Endothelial cell of umbilical vein (primary cell): ENCODE measurements around the gene DCHS1.

Experiments used
- EZH2 ChIP-seq: IDR thresholded peaks from 2 replicates; pipeline ENCODE4 v1.6.1; 2012; ENCODE audit warnings: borderline replicate concordance, low read depth, mild to moderate bottlenecking, moderate library complexity, low read length, inconsistent platforms; ENCODE audit not compliant: severe bottlenecking
- GATA2 ChIP-seq: IDR thresholded peaks from 2 replicates; pipeline ENCODE4 v1.7.0; 2011; ENCODE audit warnings: low read depth, mild to moderate bottlenecking, moderate library complexity, mixed read lengths, low read length; ENCODE audit not compliant: insufficient read length, insufficient read depth
- JUN ChIP-seq: IDR thresholded peaks from 2 replicates; pipeline ENCODE4 v1.6.1; 2011; ENCODE audit warnings: borderline replicate concordance, low read depth; ENCODE audit not compliant: insufficient read length, insufficient read depth
- POLR2A ChIP-seq: IDR thresholded peaks from 2 replicates; pipeline ENCODE4 v1.6.1; 2012; ENCODE audit warnings: low read depth, mild to moderate bottlenecking, control low read depth, low read length
- POLR2AphosphoS5 ChIP-seq: IDR thresholded peaks from 2 replicates; pipeline ENCODE4 v1.6.1; 2012; ENCODE audit warnings: low read depth, mild to moderate bottlenecking, control low read depth, low read length, moderate library complexity; ENCODE audit not compliant: insufficient read depth
- TF ChIP-seq, protein P1 (sequence below), 2 donors: IDR thresholded peaks; 1 replicate in 1 of 2; 2 replicates in 1 of 2; pipeline ENCODE4 v1.5.1; 2011; ENCODE audit warnings: low read length in 2 of 2, mild to moderate bottlenecking in 2 of 2, moderate library complexity in 2 of 2, control low read depth in 1 of 2, inconsistent platforms in 1 of 2, low read depth in 1 of 2; ENCODE audit not compliant: insufficient read depth in 1 of 2; ENCODE audit errors: extremely low read depth in 1 of 2
- TF ChIP-seq, protein P2 (sequence below): IDR thresholded peaks from 2 replicates; pipeline ENCODE4 v1.6.1; 2011; ENCODE audit not compliant: insufficient read depth, insufficient read length

DNA sequence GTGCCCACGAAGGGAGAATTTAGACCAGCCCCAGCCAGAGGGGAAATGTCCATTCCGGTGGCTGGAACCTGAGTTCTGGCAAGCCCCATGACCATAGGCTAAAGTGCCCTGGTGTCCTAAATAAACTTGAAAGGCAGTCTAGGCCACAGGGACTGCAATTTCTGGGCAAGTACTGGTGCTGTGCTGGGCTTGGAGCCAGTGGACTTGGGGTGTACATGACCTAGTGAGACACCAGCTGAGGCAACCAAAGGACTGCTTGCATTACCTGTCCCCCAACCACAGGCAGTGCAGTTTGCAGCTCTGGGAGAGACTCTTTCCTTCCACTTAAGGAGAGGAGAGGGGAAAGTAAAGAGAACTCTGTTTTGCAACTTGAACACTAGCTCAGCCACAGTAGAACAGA is 75.9 kb downstream of the DCHS1 start:
- TF ChIP-seq, protein P1, sequence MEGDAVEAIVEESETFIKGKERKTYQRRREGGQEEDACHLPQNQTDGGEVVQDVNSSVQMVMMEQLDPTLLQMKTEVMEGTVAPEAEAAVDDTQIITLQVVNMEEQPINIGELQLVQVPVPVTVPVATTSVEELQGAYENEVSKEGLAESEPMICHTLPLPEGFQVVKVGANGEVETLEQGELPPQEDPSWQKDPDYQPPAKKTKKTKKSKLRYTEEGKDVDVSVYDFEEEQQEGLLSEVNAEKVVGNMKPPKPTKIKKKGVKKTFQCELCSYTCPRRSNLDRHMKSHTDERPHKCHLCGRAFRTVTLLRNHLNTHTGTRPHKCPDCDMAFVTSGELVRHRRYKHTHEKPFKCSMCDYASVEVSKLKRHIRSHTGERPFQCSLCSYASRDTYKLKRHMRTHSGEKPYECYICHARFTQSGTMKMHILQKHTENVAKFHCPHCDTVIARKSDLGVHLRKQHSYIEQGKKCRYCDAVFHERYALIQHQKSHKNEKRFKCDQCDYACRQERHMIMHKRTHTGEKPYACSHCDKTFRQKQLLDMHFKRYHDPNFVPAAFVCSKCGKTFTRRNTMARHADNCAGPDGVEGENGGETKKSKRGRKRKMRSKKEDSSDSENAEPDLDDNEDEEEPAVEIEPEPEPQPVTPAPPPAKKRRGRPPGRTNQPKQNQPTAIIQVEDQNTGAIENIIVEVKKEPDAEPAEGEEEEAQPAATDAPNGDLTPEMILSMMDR (IDR thresholded peaks at IDR 0.05; ENCODE audit: extremely low read depth in 1 of 2, insufficient read depth in 1 of 2, low read depth in 1 of 2, low read length in 2 of 2): no peak
- no peak for TF ChIP-seq GATA2
- no peak for TF ChIP-seq POLR2A
- TF ChIP-seq POLR2AphosphoS5: no peak
- no peak for TF ChIP-seq EZH2
- TF ChIP-seq JUN: no peak
- TF ChIP-seq, protein P2, sequence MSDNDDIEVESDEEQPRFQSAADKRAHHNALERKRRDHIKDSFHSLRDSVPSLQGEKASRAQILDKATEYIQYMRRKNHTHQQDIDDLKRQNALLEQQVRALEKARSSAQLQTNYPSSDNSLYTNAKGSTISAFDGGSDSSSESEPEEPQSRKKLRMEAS: no peak
